B cell (primary cell): ENCODE measurements around the gene SPATA31D4. TPM values are rescaled to one million over a fixed set of nuclear protein-coding genes. Genes with fewer than 3 reads are reported as not detected.

ENCODE experiments used
- ATAC-seq: fragments of 200-7000 bp; cut with Tn5 transposase; one replicate; pipeline ENCODE4 v1.10.0; 2021; ENCODE audit warnings: low read depth, mild to moderate bottlenecking, moderate number of reproducible peaks, moderate library complexity
- CTCF ChIA-PET: fragments of 350-600 bp; sonication (Branson Sonifier 250); formaldehyde crosslinking; loops from one replicate; lab custom pipeline; 2021; ENCODE audit warnings: antibody characterized with exemption, inconsistent platforms; lab: Charles Lee
- POLR2A ChIA-PET: fragments of 350-600 bp; sonication (Branson Sonifier 250); formaldehyde crosslinking; loops from one replicate; lab custom pipeline; 2021; ENCODE audit warnings: antibody characterized with exemption; lab: Charles Lee
- DNase-seq: peaks from one replicate; pipeline ENCODE4 v3.0.0; 2013
- H2AFZ ChIP-seq: 2 replicates; pipeline ENCODE4 v1.6.1; 2012; ENCODE audit warnings: mild to moderate bottlenecking, low read depth, low read length; ENCODE audit not compliant: insufficient read depth, poor library complexity, severe bottlenecking
- H3K27ac ChIP-seq, 2 donors: 1 replicate in 1 of 2; 2 replicates in 1 of 2; pipeline ENCODE4 v1.5.1; 2012 to 2013; ENCODE audit warnings: low read length in 2 of 2, mild to moderate bottlenecking in 2 of 2, moderate library complexity in 1 of 2
- H3K27me3 ChIP-seq, 4 experiments: fragments of 200-600 bp in 1 of 4; sonication (generic) in 1 of 4; replicated peaks in 1 of 4; 1 replicate in 2 of 4; 2 replicates in 2 of 4; pipeline versions ENCODE4 v1.6.1 to v1.7.0; 2013 to 2016; ENCODE audit warnings: low read length in 3 of 4, mild to moderate bottlenecking in 2 of 4, mixed read lengths in 1 of 4, moderate library complexity in 1 of 4; ENCODE audit not compliant: insufficient read depth in 4 of 4, control insufficient read depth in 3 of 4; ENCODE audit errors: control extremely low read depth in 1 of 4
- H3K36me3 ChIP-seq, 2 experiments: replicated peaks in 1 of 2; 1 replicate in 1 of 2; 2 replicates in 1 of 2; pipeline versions ENCODE4 v1.6.1 to v1.7.1; 2013; ENCODE audit warnings: low read length in 1 of 2; ENCODE audit not compliant: insufficient read depth in 2 of 2, control insufficient read depth in 1 of 2; ENCODE audit errors: control extremely low read depth in 1 of 2, extremely low read depth in 1 of 2
- H3K4me1 ChIP-seq, 2 donors: fragments of 200-600 bp in 1 of 2; sonication (generic) in 1 of 2; 1 replicate in 1 of 2; 2 replicates in 1 of 2; pipeline versions ENCODE4 v1.5.1 to v1.6.1; 2013 to 2017; ENCODE audit warnings: low read length in 2 of 2; ENCODE audit not compliant: control insufficient read depth in 2 of 2, insufficient read depth in 2 of 2
- H3K4me2 ChIP-seq: replicated peaks from 2 replicates; pipeline ENCODE3; 2012; ENCODE audit warnings: mild to moderate bottlenecking, low read depth, low read length; ENCODE audit not compliant: poor library complexity, severe bottlenecking
- H3K4me3 ChIP-seq, 5 experiments: fragments of 200-600 bp in 1 of 5; sonication (generic) in 1 of 5; 1 replicate in 3 of 5; 2 replicates in 2 of 5; pipeline versions ENCODE4 v1.5.1 to v1.7.0; 2011 to 2016; ENCODE audit warnings: low read length in 4 of 5, mild to moderate bottlenecking in 4 of 5, low read depth in 2 of 5, control low read depth in 1 of 5, moderate library complexity in 1 of 5; ENCODE audit not compliant: insufficient read depth in 1 of 5; ENCODE audit errors: control extremely low read depth in 1 of 5, extremely low read depth in 1 of 5
- H3K79me2 ChIP-seq: fragments of 200-600 bp; sonication (generic); one replicate; pipeline ENCODE4 v1.6.0; 2016; ENCODE audit warnings: low read length; ENCODE audit not compliant: control insufficient read depth, insufficient read depth
- H3K9ac ChIP-seq: fragments of 200-600 bp; sonication (generic); 2 replicates; pipeline ENCODE4 v1.6.1; 2017; ENCODE audit warnings: mild to moderate bottlenecking, low read length, moderate library complexity
- H3K9me3 ChIP-seq, 3 donors: one replicate each; pipeline versions ENCODE4 v1.6.1 to v1.7.1; 2013; ENCODE audit warnings: low read length in 2 of 3; ENCODE audit not compliant: control insufficient read depth in 2 of 3, insufficient read depth in 1 of 3; ENCODE audit errors: control extremely low read depth in 1 of 3
- H4K20me1 ChIP-seq: 2 replicates; pipeline ENCODE4 v1.6.0; 2012; ENCODE audit warnings: mild to moderate bottlenecking, low read length; ENCODE audit not compliant: insufficient read depth, control insufficient read depth, poor library complexity, severe bottlenecking
- H3K27ac Mint-ChIP-seq: one replicate; pipeline ENCODE4 v1.8.0; 2021; ENCODE audit warnings: mixed read lengths
- H3K27me3 Mint-ChIP-seq: one replicate; pipeline ENCODE4 v1.8.0; 2021; ENCODE audit warnings: mixed read lengths
- H3K4me1 Mint-ChIP-seq: one replicate; pipeline ENCODE4 v1.8.0; 2021; ENCODE audit warnings: mixed read lengths
- H3K4me3 Mint-ChIP-seq: one replicate; pipeline ENCODE4 v1.8.0; 2021; ENCODE audit warnings: mixed read lengths
- H3K9me3 Mint-ChIP-seq: one replicate; pipeline ENCODE4 v1.8.0; 2022; ENCODE audit warnings: mixed read lengths; ENCODE audit not compliant: insufficient read depth
- EZH2 ChIP-seq: IDR thresholded peaks from 2 replicates; pipeline ENCODE4 v1.6.1; 2012; ENCODE audit warnings: borderline replicate concordance, low read depth, mild to moderate bottlenecking, moderate library complexity, low read length; ENCODE audit not compliant: insufficient read depth, poor library complexity, severe bottlenecking
- WGBS: methylation state at CpG from one replicate; pipeline ENCODE4 v1.1.5; 2013; ENCODE audit warnings: missing lambda C conversion rate; ENCODE audit not compliant: insufficient coverage; 5-methylcytosine and 5-hydroxymethylcytosine counted together
- intact Hi-C: fragments of 100-400 bp; cut with micrococcal nuclease; formaldehyde crosslinking; loops from one replicate; pipeline ENCODE4 v1.10.0; 2022
- polyA plus RNA-seq: library from polyadenylated mRNA; depleted of rRNA; stranded (reverse); fragments of >200 nt; gene quantifications from 2 replicates; pipeline ENCODE4 v1.2.3, GENCODE V29; 2012
- total RNA-seq, 2 donors: library from RNA; stranded (reverse); fragments of 120-200 nt in 1 of 2; gene quantifications; 1 replicate in 1 of 2; 2 replicates in 1 of 2; pipeline versions ENCODE4 v1.2.3 to v1.2.4, GENCODE V29; 2013 to 2022
- TF ChIP-seq, protein P1 (sequence below): fragments of 200-600 bp; IDR thresholded peaks from one replicate; pipeline ENCODE4 v1.8.0; 2022; ENCODE audit warnings: antibody characterized with exemption, mild to moderate bottlenecking

Gene SPATA31D4
- total and polyA plus RNA-seq, 2 donors (not counting 1 experiment from before 2014, with no cell fraction given), result not detected

DNA sequence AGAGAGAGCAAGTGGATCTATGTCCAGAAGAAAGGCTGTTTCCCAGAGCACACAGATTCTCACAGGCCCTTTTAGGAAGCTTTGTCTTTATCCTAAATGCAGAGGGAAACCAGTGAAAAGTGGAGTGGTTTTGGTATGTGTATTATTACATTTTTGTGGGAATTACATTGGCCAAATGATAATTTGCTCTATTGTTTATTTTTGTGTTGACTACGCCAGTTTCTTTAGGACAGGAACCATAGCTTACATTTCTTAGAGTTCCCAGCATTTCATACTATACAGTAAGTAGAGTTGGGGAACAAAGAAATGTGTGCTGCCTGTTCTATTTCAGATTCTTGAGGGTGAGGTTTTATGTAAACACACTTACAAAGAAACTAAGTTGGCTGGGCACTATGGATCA is 29.4 kb upstream of the SPATA31D4 start:
- Mint-ChIP-seq H3K4me3 (no peak overlapping the region), H3K27me3 (peaks cover 7% of the 10 kb centered on the region), H3K27ac (no peak overlapping the region), H3K9me3 (peaks cover 2% of the 10 kb centered on the region), H3K4me1 (no peaks in the 10 kb centered on the region)
- Histone ChIP-seq H3K79me2 (no peaks in the 10 kb centered on the region), H3K36me3 (no peaks in the 10 kb centered on the region), H3K4me1 (no peaks in the 10 kb centered on the region), H2AFZ (no peak overlapping the region), H3K4me3 (no peak overlapping the region), H3K4me2 (no peak overlapping the region), H3K27me3 (no peaks in the 10 kb centered on the region), H4K20me1 (no peaks in the 10 kb centered on the region), H3K27ac (no peak overlapping the region), H3K9me3 (no peaks in the 10 kb centered on the region), H3K9ac (no peak overlapping the region)
- ATAC-seq, result no peak
- no peak for DNase-seq
- intact Hi-C loops, result no loop called here
- CTCF ChIA-PET, result no interaction called here
- POLR2A ChIA-PET, result no interaction called here
- WGBS, result no CpG with 5 or more reads among the region's 1 CpG
- TF ChIP-seq, protein P1, sequence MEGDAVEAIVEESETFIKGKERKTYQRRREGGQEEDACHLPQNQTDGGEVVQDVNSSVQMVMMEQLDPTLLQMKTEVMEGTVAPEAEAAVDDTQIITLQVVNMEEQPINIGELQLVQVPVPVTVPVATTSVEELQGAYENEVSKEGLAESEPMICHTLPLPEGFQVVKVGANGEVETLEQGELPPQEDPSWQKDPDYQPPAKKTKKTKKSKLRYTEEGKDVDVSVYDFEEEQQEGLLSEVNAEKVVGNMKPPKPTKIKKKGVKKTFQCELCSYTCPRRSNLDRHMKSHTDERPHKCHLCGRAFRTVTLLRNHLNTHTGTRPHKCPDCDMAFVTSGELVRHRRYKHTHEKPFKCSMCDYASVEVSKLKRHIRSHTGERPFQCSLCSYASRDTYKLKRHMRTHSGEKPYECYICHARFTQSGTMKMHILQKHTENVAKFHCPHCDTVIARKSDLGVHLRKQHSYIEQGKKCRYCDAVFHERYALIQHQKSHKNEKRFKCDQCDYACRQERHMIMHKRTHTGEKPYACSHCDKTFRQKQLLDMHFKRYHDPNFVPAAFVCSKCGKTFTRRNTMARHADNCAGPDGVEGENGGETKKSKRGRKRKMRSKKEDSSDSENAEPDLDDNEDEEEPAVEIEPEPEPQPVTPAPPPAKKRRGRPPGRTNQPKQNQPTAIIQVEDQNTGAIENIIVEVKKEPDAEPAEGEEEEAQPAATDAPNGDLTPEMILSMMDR, result no peak
- TF ChIP-seq EZH2, result no peak

DNA sequence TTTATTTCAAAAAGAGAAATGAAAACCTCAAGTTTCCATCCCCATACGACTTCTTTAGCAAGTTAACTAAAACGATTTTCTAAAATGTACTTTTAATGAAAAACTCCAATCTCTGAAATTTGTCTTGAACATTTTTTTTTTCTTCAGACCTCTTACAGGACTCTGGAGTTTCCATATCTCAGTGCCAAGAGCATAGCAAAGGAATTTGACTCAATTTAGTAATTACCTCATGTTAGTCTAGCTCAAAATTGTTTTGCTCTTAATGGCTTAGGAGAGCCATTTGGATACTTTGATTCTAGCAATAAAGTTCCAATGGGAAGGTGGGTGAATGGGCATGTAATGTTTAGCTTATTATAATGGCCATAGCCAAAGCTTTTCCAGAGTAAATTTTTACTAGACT is 26.0 kb upstream of the SPATA31D4 start:
- Histone ChIP-seq H3K36me3 (no peaks in the 10 kb centered on the region), H3K4me3 (no peak overlapping the region), H4K20me1 (no peaks in the 10 kb centered on the region), H3K27me3 (no peaks in the 10 kb centered on the region), H3K4me2 (no peak overlapping the region), H3K9ac (no peak overlapping the region), H3K9me3 (no peaks in the 10 kb centered on the region), H2AFZ (no peak overlapping the region), H3K27ac (no peak overlapping the region), H3K79me2 (no peaks in the 10 kb centered on the region), H3K4me1 (no peaks in the 10 kb centered on the region)
- intact Hi-C loops, result no loop called here
- no CpG with 5 or more reads among the region's 2 CpGs for WGBS
- CTCF ChIA-PET, result no interaction called here
- TF ChIP-seq, protein P1, result no peak
- TF ChIP-seq EZH2, result no peak
- no peak for DNase-seq
- Mint-ChIP-seq H3K27ac (no peak overlapping the region), H3K4me1 (no peaks in the 10 kb centered on the region), H3K9me3 (no peaks in the 10 kb centered on the region), H3K4me3 (no peak overlapping the region), H3K27me3 (peaks cover 4% of the 10 kb centered on the region)
- no peak for ATAC-seq
- POLR2A ChIA-PET, result no interaction called here
